SK-MEL-5 (cell line): ENCODE data around the gene USB1. TPM values are rescaled to one million over a fixed set of nuclear protein-coding genes. Genes with fewer than 3 reads are reported as not detected.
A peak's percentile ranks its signal among the peaks of the same experiment; 100 is the strongest.

Source experiments
- DNase-seq: peaks from one replicate; pipeline ENCODE4 v3.0.0-alpha.2; 2016; ENCODE audit warnings: low read depth, low spot score
- in situ Hi-C: cut with HindIII; loops from 2 replicates; pipeline ENCODE4 v1.10.0; 2016; ENCODE audit warnings: low sequenced_read_pairs, high pct_unique_total_duplicates, low pct_unique_long_range_greater_than_20kb
- total RNA-seq: library from RNA; depleted of rRNA; stranded (reverse); fragments of >200 nt; shearing (Covaris generic); gene quantifications from 2 replicates; pipeline ENCODE4 v1.2.3, GENCODE V29; 2014

USB1 gene
- total RNA-seq, 1 experiment from 2014 or later: 10.2 TPM

DNA sequence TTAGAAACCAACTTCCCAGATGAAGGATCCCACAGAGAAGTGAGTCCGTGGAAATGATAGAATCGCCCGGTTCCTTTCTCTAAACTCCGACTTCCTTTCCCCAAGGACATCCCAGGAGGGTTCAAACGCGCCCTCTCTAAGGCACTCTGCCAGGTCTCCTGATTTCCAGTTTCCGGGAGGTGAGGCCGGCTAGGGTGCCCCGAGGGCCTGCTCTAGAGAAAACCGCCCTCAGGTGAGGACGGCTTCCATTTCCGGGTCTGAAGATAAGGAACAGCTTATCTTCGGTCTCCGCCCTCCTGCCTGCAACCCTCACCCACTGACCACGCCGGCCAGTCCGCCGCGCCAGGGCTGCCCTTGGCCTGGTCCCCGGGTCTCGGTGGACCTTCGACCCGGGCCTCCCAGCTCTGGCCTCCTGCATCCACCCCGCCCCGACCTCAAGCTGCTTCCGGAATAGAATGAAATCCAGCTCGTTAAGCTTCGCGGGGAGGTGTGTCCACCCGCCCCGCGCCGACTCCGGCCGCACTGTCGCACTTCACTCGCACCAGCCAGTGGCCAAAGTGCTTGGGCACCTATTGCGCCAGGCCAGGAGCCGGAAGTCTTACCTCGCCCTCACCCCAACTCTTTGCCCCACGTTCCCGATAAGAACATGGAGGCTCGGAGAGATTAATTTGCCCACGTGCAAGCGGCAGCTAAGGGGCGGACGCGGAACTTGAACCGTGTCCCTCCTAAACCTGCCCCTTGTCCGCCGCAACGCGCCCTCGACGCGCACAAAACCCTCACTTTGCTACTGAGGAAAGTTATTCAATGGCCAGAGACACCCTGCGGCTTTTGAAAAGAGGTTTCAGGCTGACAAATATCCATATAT is 23.5 kb downstream of the USB1 start:
- in situ Hi-C loops: no loop called here
- no peak for DNase-seq

DNA sequence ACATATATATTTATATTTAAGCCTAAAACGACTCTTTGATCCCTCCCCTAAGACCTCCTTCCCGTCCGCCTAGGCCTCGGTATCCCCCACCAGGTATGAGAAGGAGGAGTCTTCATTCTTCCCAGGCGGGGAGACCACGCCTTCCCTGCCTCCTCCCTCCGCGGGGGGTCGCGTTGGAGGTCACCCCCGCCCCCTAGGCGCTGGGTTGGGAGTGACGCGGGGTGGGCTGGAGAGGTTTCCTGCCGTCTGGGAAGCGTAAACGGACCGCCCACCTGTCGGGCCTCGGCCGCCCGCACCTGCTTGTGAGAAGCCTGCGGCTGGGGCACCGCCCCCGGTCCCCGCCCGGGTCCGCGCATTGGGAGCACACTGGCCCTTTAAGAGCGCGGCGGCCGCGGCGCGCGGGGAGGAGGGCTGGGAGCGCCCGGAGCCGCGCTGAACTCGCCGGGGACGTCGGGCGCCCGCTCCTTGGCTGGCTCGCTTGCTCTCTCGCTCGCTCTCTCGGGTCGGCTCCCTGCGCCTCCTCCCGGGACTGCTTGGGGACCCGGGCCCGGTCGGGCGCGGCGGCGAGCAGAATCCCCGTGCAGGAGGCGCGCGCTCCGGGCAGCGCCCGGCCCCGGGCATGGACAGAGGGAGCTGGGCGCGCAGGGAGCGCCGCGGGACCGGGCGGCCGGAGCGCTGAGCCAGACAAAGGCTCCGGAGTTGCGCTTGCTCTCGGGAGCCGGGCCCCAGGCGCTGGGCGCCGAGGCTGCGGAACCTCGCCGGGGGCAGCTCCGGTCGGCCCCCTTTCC is 24.3 kb downstream of the USB1 start, which contains the start of gene MMP15:
MMP15 (plus strand) TSS at position 404 of the 788 bp plus-strand sequence. CDS start 597 bp downstream, outside the sequence.
- DNase-seq: peak; percentile 55
- in situ Hi-C loops: no loop called here

DNA sequence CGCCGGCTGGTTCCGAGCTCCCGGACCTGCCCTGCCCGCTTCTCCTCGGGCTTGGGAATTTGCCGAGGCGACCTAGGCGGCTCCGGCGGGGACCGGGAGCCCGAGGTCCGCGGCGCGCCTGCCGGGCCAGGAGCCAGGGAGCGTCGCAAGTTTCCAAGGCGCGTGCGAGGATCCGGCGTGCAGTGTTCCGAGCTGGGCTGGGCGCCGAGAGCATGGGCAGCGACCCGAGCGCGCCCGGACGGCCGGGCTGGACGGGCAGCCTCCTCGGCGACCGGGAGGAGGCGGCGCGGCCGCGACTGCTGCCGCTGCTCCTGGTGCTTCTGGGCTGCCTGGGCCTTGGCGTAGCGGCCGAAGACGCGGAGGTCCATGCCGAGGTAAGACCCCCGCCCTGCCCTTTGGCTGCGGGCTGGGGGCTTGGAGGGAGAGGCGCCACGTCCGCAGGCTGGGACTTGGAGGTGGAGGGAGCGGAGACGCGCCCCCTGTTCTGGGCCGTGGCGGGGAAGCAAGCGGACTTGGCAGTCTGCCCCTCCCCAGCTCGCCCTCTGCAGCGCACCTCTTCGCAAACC is 25.0 kb downstream of the USB1 start:
- DNase-seq: peak; percentile 23
- in situ Hi-C loops: no loop called here

DNA sequence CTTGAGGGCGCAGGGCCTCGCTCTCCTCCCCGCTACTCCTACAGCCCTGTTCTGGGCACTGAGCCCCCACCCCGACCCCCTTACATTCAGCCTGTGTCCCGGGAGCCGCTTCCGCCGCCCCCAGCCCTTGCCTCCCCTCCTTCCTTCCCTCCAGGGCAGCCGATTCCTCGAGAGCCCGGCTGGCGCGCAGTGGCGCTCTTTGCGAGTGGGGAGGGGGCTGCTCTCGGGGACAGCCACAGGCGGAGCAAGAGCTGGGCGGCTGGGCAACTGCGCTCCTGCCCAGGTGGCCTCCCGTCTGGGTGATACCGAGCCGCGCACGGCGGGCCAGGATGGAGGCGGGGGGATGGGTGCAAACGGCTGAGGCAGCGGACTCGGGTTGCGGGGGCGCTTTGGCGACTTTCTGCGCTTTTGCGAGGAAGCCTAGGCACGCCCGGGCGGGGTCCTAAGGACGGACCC is 25.5 kb downstream of the USB1 start:
- in situ Hi-C loops: no loop called here
- no peak for DNase-seq

DNA sequence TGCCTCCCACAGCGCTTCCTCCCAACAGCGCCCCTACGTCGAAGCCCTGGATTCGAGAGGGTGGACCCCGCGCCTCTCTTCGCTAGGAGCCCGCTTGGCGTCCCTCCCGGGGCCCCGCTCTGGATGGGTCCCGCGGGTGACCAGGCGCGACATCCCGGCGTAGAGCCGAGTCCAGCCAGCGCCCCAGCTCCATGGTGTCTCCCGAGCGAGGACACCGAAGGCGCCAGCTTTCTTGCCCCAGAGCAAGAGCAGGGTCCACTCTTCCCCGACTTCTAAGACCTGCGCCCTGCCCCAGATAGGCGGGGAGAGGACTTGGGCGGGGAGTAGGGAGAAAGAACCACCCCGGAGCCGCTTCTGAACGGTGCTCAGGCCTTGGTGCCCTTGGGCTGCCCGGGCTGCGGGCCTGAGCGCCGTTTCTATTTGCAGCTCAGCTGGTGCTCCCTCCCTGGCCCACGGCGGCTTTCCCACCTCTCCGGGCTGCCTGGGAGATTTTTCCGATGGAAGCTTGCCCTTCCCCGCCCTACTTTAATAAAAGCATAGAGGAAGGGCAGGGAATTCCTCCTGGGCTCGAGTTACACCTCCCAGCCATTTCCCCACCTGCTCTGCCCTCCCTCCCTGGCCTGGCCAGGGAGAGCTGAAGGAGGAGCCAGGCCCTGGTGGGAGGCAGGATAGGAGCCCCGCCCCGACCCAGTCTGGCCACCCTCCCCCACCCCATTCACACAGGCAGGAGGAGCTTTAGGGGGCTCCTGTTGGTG is 26.1 kb downstream of the USB1 start:
- no peak for DNase-seq
- in situ Hi-C loops: no loop called here

DNA sequence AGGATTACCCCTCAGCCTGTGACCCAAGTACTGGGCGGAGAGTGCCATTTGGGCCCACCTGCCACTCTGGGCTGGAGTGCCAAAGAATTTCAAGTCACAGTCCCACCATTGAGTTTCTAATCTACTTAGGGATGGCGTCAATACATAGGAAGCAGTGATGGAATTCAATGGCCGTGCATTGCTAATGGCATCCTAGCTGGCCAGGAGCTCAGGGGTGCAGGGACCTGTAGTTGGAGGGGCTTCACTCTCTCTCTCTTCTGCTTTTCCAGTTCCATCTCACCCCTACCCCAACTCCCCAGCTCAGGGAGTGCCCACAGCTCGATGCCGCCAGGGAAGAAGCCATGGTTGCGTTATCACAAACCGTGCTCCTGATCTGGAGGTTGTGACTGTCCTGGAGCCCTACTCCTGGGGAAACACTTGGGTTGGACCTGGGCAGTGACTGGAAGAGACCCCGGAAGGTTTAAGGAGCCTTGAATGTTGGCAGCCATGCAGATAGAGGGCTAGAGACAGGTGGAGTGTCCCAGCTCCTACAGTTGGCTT is 26.8 kb downstream of the USB1 start:
- no peak for DNase-seq
- in situ Hi-C loops: no loop called here

DNA sequence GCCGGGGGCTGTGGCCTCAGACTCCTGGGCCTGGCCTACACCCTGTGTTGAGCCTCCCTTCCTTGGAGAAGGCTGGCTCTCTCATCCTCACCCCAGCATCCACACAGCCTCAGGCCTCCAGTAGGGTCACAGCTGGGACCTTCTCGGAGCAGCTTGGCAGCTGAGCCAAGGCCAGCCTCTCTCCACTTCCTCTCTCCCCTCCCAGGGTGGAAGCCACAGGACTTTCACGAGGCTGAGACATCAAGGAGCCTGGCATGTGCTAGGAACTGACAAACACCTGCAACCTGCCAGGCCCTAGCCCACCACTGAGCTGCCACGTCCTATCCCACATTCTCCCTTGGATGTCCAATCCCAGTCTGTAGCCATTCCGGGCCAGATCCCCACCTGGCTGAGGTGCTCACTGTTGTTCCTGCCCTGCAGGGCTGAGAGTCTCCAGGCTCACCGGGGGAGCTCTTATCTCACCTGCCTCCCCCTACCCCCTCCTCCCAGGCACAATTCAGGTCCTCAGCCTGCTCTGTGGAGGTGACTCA is 27.4 kb downstream of the USB1 start:
- in situ Hi-C loops: no loop called here
- DNase-seq: no peak

DNA sequence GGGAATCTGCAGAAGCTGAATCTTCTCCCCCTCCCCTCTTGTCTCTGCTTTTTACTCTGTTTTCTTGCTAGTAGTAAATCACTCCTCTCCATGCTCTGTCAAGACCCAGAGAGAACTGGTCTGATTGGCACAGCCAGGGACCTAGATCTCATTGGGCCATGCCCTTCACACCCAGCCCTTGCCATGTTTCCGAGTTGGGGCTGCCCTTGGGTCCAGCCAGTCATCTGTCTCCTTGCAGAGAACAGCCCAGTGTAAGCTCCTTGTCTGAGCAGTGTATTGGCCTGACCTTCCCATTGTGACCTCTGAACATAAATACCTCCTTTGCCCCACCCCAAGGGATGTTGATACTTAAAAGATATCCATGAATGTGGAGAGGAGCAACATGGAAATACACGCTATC is 28.2 kb downstream of the USB1 start:
- no peak for DNase-seq
- in situ Hi-C loops: no loop called here

DNA sequence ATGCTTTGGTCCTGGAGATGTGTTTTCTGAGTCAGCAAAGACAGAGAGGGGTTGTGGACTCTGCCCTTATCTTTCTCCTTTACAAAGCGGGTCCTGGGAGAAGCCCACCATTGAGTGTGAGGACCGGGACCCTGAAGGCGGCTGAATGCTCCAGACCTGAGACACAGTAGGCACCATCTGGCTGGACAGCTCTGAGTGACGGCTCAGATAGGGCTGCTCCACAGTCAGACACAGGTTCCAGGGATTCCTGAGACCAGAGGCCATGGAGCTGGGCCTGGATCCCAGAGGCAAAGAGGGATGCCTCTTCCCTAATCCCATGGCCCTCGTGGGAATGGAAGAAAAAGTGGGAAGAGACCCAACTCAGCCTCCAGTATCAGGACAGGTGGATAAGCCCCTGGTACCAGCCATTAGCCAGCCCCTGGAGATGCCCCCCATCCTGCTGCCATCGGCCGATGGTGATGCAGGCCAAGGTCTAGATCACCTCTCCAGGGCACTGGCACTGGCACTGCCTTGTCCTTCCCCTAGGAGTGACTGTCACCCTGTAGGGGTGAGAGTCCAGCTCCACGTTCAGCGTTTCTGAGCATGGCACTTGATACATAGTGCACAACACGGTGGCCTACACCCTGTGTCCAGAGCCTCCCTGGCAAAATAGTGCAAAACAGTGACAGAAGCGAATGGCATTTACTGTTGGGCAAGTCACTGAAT is 29.1 kb downstream of the USB1 start:
- in situ Hi-C loops: no loop called here
- DNase-seq: no peak

DNA sequence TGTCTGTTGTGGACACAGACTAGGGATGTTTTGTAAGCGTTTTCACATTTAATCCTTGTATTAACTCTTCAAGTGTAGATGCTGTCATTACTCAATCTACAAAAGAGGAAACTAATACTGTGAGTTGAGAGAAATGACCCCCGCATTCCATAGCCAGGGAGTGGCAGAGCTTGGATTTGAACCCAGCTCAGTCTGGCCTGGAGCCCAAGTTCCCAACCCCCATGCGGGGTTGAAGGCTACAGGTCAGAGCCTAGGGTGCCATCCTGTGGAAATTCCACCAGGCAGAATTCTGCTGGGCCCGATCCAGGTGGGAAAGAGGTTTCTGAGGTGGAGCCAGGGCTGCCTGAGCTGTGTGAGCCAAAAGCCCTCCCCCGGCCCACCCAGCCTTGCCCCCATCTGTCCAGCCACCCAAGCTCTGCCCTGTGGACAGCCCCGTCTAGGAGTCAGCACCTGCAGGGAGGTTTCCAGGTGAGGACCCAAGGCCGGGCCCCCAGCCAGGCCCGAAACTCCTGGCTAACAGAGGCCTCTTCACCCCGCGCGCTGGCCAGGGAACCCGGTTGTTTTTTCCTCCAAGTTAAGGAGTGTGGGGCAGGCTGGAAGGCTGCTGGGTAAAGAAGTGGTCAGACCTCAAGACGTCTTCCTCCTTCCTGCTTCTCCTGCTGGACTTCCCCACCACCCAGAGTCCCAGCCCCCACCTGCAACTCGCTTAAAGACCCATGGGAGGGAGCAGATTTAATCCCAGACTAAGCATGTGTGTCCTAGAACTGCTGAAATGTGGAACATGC is 30.0 kb downstream of the USB1 start:
- in situ Hi-C loops: no loop called here

DNA sequence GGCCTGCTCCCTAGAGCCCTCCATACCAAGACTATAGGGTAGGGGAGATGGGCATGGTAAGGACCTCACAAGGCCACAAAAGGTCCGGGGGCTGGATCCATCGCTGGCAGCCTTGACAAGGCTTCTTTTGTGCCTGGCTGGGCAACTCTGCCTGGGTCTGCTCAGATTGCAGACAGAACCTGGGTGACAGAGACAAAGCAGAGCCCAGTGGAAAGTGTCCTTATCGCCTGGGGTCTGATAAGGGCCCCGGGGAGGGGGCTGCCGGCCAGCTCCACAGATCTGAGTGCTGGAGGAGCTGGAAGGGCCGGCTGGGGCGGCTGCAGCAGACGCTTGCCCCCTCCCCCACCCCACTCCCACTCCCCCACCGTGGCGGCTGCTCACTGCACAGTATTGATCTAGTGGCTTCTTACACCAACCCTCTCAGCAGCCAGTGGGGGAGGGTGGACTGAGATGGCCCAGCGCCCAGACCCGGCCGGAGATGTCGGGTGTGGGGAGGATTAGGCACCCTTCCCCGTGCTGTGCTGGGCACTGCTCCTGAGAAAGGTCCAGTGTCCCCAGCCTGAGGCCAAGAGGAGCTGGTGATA is 31.6 kb downstream of the USB1 start:
- no peak for DNase-seq
- in situ Hi-C loops: no loop called here

More for the DNA sequence above, 30.0 kb downstream of the USB1 start:
- DNase-seq: no peak

DNA sequence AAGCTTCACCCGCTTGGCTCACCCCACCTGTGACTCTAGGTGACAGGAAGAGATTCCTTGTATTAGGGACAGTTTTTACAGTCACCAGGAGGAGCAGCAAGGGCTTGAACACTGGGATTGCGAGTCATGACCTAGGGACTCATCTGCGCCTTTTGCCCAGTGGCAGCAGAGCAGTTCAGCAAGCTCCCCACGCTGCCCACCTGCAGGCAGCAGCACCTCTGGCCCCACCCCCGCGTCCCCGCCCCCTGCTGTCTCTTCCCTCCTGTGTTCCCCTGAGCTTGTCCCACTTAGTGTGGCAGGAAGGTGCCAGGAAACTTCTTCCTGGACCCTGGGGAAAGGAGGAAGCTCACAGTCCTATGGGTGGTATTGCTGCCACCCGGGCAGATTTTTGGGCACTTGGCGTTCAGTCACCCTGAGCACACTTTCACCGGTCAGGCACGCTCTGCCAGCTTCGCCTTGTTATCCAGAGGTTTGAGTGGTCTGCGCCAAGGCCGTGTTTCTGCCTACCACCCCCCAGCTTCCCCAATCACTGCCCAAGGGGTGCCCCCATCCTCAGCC is 33.0 kb downstream of the USB1 start:
- in situ Hi-C loops: no loop called here
- no peak for DNase-seq

DNA sequence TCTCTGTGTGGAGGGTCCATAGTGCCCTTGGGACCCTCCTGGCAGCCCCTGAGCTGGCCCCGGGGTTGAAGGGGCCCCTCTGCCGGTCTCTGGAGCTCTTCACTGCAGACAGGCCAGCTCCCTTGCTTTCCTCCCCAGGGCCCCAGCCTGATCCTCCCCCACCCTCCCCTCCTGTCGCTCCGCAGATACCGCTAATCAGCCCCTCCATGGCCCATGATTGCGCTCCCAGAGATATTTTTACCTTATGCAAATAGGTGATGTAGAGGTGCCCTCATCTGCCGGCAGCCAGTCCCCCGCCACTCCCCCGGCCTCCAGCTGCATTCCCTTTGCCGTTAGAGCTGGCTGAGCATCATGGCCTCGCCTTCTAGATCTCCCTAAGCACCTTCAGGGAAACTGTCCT is 33.6 kb downstream of the USB1 start:
- in situ Hi-C loops: no loop called here
- no peak for DNase-seq

DNA sequence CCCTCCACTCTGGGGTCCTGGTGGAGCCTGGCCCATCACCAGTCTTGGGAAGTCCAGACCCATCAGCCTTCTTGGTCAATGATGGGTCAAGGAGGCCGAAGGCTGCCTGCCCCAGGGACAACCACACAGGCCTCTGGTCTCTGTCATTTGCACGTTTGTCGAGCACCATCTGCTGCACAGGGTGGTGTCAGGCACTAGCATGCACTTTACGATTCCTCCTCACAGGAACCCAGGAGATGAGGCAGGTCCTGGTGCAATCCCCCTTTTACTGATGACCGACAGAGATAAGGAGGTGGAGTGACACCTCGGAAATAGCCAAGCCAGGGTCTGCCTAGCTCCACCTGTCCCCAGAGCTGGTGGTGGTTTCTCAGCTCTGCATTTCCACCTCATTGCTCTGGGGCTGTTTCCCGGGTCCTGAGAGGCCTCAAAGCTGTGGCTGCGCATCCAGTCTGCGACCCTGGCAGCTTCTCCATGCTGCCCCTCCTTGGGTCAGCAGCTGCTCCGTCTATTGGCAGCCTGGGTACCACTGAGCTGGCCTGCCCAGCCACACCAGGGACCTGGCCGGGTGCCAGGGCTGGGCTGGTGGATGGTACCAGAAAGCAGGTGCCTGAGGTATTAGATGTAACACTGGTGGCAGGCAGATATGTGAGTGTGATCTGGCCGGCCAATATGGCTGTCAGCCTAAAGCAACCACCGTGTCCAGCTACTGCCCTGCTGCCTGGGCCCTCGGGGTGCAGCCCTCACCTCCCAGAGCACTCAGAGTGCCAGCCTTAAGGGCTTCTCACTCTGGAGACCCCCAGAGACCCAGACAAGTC is 34.4 kb downstream of the USB1 start:
- no peak for DNase-seq
- in situ Hi-C loops: no loop called here

DNA sequence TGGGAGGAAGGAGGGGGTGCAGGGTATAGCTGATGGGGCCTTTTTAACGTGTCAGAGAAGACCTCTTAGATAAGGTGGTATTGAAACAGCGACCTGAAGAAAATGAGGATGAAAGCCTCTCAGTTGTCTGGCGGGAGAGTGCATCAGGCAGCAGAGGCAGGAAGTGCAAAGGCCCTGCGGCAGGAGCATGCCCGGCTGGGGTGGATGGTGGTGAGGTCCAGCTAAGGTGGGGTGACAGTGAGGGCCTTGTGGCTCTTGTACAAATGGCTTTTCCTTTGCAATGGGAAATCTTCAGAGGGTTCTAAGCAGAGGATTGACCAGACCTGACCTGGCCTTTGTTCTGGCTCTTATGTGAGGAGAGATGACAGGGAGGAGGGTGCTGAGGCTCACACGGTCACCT is 35.7 kb downstream of the USB1 start:
- in situ Hi-C loops: no loop called here

More for the DNA sequence above, 35.7 kb downstream of the USB1 start:
- DNase-seq: no peak
